ENCODE data around the gene MANSC4.
A peak's percentile ranks its signal among the peaks of the same experiment; 100 is the strongest.

The MANSC4 gene

GRCh38 chr12:27743601-27744000 is 36.4 kb downstream of the MANSC4 start:
- no peak for TF ChIP-seq CTCF (IDR thresholded peaks at IDR 0.05)

DNA sequence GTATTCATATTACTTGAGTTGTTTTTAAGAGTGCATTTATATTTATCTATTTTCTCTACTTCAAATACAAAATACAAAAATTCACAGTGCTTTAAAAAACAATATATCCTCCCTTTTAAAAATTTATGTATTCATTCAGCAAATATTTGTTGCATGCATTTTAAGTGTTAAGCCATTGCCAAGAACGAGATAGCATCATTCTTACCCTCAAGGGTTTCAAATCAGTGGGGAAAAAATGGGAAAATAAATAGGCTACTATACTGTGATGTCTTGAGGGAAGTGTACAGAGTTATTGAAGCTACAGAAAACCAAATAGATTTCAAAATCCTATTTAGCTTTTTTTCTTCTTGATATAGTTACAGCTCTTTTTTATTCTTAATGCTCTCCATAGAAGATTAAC is 46.2 kb downstream of the MANSC4 start:
- TF ChIP-seq CTCF (IDR thresholded peaks at IDR 0.05) = no peak

DNA sequence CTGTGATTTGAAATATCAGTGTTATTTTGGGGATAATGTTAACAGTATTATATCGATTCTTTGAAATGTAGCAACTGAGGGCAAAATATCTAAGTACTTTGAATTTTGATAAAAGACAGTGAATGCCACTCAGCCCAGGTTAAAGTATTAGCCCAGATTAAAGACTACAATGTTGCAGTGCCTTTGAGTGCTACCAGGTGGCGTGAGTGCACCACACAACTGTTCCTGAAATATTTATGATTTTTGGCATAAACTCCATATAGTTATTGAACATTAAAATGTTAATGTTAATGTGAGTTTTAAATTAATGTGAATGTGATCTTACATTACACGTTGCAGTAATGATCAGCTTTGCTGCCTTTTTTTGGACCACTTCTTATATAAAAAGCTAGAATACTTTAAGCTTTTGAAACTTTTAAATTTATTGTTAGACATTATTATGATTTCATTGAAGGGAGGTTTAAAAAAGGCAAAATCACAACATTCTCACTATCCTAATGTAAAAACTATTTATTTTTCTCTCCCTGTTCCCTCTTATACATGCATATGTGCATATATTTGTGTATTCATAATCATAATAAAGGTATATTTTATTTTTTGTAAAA is 46.9 kb downstream of the MANSC4 start:
- peak; percentile 86 for TF ChIP-seq CTCF (IDR thresholded peaks at IDR 0.05)

- no peak; the same call in 1 of the 2 replicates for TF ChIP-seq CTCF (IDR thresholded peaks at IDR 0.05)
Measured at GRCh38 chr12:27732281-27732680, 47.8 kb downstream of the MANSC4 start.

- TF ChIP-seq CTCF (IDR thresholded peaks at IDR 0.05) = no peak
Measured at GRCh38 chr12:27730097-27730588, 49.9 kb downstream of the MANSC4 start.

DNA sequence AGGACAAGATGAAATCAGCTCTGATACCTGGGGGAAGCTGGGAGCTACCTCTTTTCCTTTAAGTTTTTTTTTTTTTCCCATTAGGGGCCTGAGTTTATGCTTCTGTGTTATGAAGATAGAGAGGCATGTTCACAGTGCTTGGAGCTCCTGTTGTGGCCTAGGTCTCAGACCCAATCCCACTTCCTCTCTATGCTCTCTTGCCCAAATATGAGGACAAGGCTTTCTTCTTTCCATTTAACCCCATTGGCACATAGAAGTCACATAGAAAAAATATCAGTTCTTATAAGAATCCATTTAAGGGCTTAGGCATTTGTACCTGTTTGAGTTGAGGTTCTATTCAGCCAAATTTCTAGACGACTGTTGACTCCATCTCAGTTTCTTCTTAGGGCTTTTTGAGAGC is 56.8 kb downstream of the MANSC4 start:
- TF ChIP-seq CTCF (IDR thresholded peaks at IDR 0.05) = no peak

All from LNCAP (cell line).